Activated T-cell treated with anti-CD3 and anti-CD28 coated beads, Interleukin-2, amount 50 U/mL, for 48 hours (primary cell): Measurements from ENCODE around the gene BMI1.

Experiments
- DNase-seq, 2 experiments: peaks; one replicate each; pipeline ENCODE4 v3.0.0-alpha.2; 2020

Gene BMI1

GRCh38 chr10:22368981-22369380 is 48.1 kb downstream of the BMI1 start:
- no peak for DNase-seq

GRCh38 chr10:22369434-22370072 is 48.7 kb downstream of the BMI1 start:
- no peak for DNase-seq

- DNase-seq: no peak
Observed at GRCh38 chr10:22370320-22370719, 49.4 kb downstream of the BMI1 start.

GRCh38 chr10:22372298-22372697 is 51.4 kb downstream of the BMI1 start:
- no peak for DNase-seq

GRCh38 chr10:22372917-22373316 is 52.0 kb downstream of the BMI1 start:
- DNase-seq: no peak

GRCh38 chr10:22374489-22375126 is 53.7 kb downstream of the BMI1 start:
- DNase-seq: no peak

GRCh38 chr10:22379059-22379458 is 58.2 kb downstream of the BMI1 start:
- DNase-seq: peak; percentile 50 to 54
